ENCODE measurements around the gene FITM1.
A peak's percentile ranks its signal among the peaks of the same experiment; 100 is the strongest.

The FITM1 gene

GRCh38 chr14:24113379-24113800 is 17.1 kb upstream of the FITM1 start:
- H3K4me3 ChIP-seq (ENCODE audit: control insufficient read depth, low read depth, low read length): peak overlapping the region; percentile 89
- TF ChIP-seq, protein P1, sequence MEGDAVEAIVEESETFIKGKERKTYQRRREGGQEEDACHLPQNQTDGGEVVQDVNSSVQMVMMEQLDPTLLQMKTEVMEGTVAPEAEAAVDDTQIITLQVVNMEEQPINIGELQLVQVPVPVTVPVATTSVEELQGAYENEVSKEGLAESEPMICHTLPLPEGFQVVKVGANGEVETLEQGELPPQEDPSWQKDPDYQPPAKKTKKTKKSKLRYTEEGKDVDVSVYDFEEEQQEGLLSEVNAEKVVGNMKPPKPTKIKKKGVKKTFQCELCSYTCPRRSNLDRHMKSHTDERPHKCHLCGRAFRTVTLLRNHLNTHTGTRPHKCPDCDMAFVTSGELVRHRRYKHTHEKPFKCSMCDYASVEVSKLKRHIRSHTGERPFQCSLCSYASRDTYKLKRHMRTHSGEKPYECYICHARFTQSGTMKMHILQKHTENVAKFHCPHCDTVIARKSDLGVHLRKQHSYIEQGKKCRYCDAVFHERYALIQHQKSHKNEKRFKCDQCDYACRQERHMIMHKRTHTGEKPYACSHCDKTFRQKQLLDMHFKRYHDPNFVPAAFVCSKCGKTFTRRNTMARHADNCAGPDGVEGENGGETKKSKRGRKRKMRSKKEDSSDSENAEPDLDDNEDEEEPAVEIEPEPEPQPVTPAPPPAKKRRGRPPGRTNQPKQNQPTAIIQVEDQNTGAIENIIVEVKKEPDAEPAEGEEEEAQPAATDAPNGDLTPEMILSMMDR (conservative IDR thresholded peaks at IDR 0.05; ENCODE audit: control insufficient read depth, insufficient read depth, low read depth, low read length): no peak
- no peak for DNase-seq (ENCODE audit: low read depth)

DNA sequence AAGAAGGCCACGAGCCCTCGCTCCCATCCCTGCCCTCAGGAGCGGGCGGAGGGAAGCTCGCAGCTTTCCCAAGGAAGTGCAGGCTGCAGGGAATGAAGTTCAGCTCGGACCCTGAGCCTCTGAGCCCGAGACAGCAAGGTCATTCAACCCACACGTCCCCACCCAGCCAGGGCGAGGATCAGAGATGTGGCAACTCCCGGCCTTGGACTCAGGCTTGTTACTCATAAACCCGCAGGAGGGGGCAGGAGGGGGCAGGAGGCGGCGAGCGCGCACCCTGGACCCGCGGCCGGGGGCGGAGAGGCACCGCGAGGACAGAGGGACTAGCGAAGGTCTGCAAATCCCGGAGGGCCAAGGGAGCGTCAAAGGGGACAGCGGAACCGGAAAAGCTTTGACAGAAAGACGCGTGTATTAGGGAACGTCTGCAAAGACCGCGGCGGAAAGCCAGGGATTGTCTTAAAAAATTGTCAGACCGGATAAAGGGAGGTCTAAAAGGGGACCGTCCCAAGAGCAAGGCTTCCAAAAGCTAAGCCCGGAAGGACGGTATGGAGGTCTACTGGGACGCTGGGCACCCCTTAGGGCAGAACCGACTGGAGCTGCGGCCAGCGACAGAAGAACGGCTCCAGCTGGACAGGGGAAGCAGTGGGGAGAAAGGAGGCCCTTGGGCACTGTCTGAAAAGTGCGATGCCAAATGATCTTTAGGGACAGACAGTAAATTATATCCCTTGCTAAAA is 16.5 kb upstream of the FITM1 start:
- TF ChIP-seq, protein P1 (conservative IDR thresholded peaks at IDR 0.05; ENCODE audit: control insufficient read depth, insufficient read depth, low read depth, low read length): no peak
- H3K4me3 ChIP-seq (ENCODE audit: control insufficient read depth, low read depth, low read length): peak overlapping the region; percentile 89
- DNase-seq (ENCODE audit: low read depth): peak; percentile 87

DNA sequence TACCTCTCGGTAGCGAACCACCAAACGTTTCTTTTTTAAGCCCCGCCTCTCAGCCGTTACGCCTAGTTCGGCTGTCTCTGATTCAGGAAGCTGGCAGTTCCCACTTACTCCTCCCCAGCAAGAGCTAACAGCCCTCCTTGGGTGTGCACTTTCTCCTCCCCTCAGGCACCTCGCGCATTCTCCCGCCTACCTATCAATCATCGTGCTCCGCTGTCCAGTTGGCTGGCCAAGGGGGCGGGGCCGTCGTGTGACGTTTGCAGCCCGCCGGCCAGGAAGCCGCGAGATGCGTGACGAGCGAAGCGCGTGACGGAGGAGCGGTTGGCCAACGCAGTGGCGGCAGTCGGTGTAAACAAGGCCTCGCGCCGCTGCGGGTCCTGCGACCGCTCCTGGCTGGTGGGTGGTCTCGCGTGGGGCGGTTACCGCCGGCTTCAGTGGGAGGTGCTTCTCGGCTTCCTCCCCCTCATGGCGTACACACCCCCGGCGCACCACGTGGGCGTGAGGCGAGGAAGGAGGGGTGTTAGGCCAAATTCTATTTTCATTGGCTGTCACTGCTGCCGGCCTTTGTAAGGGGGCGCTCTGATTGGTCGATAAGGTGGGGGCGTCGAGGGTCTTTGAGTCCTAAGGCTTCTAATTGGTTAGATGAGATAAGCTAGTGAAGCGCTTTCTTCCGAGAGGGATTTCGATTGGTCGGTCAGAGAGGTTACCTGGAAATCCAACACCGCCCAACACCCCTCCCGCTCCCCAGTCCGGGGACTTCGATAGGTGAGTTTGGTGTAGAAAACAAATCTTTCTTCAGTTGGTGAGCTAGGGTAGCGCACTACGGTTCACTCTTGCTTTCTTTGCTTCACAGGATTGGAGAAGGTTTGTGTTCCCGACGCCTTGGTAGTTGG is 15.7 kb upstream of the FITM1 start, which contains the start of the genes DCAF11 and NRL:
TSS of gene DCAF11 (plus strand) at position 246 of the 890 bp plus-strand sequence. CDS start 818 bp downstream, outside the sequence.
TSS of gene NRL (minus strand) at position 418 of the 890 bp plus-strand sequence. CDS start 32,101 bp downstream, outside the sequence.
- peak; percentile 100 for DNase-seq (ENCODE audit: low read depth)
- TF ChIP-seq, protein P1 (conservative IDR thresholded peaks at IDR 0.05; ENCODE audit: control insufficient read depth, insufficient read depth, low read depth, low read length): no peak
- peak within 1 kb of the TSS; percentile 89 for H3K4me3 ChIP-seq (ENCODE audit: control insufficient read depth, low read depth, low read length)

DNA sequence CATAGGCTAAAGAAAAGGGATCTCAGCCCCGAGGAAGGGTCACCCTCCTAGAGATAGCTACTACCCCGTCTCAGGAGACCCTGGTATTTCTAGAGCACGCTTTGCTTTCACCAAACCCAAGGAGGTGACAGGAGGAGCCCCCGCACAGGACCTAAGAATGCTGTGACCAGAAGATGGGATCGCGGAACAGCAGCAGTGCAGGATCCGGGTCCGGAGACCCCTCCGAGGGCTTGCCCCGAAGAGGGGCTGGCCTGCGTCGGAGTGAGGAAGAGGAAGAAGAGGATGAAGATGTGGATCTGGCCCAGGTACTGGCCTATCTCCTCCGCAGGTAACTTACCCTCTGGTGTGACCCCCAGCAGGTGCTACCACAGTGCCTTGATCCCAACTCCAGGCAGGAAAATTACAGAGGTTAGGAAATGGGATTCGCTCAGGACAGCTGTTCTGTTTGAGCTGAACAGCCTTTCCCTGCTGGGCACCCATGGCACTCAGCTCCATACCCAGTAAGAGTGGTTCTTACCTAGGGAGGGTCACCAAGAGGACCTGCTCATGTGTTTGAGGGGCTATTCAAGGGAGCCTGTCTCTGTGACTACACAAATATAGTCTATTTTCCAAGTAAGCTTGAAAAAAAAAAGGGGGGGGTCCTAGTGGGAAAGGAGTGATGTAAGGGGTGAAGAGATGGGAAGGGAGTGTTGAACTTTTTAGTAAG is 14.9 kb upstream of the FITM1 start:
- DNase-seq (ENCODE audit: low read depth): no peak
- TF ChIP-seq, protein P1 (conservative IDR thresholded peaks at IDR 0.05; ENCODE audit: control insufficient read depth, insufficient read depth, low read depth, low read length): no peak
- H3K4me3 ChIP-seq (ENCODE audit: control insufficient read depth, low read depth, low read length): peak overlapping the region; percentile 89

GRCh38 chr14:24116128-24116814 is 14.2 kb upstream of the FITM1 start:
- H3K4me3 ChIP-seq (ENCODE audit: control insufficient read depth, low read depth, low read length): no peak overlapping the region
- TF ChIP-seq, protein P1 (conservative IDR thresholded peaks at IDR 0.05; ENCODE audit: control insufficient read depth, insufficient read depth, low read depth, low read length): no peak
- no peak for DNase-seq (ENCODE audit: low read depth)

GRCh38 chr14:24117179-24117578 is 13.3 kb upstream of the FITM1 start:
- DNase-seq (ENCODE audit: low read depth): no peak
- no peak overlapping the region for H3K4me3 ChIP-seq (ENCODE audit: control insufficient read depth, low read depth, low read length)
- TF ChIP-seq, protein P1 (conservative IDR thresholded peaks at IDR 0.05; ENCODE audit: control insufficient read depth, insufficient read depth, low read depth, low read length): no peak
